Muscle of leg (tissue), 11 donors: ENCODE results near the gene UBE2Q2. TPM values are rescaled to one million over a fixed set of nuclear protein-coding genes. Genes with fewer than 3 reads are reported as not detected.

ENCODE experiments used
- DNase-seq: peaks from one replicate; pipeline ENCODE4 v3.0.0; 2013
- H3K27ac ChIP-seq: one replicate; pipeline ENCODE4 v1.5.1; 2013; ENCODE audit warnings: mild to moderate bottlenecking, low read length, control low read depth
- H3K27me3 ChIP-seq: one replicate; pipeline ENCODE4 v1.6.1; 2013; ENCODE audit warnings: low read length; ENCODE audit not compliant: control insufficient read depth, insufficient read depth
- H3K36me3 ChIP-seq: one replicate; pipeline ENCODE4 v1.6.1; 2013; ENCODE audit warnings: low read length; ENCODE audit not compliant: control insufficient read depth, insufficient read depth
- H3K4me1 ChIP-seq: one replicate; pipeline ENCODE4 v1.6.1; 2013; ENCODE audit warnings: low read length; ENCODE audit not compliant: control insufficient read depth, insufficient read depth
- H3K4me3 ChIP-seq: one replicate; pipeline ENCODE4 v1.5.1; 2013; ENCODE audit warnings: low read length, control low read depth
- H3K9me3 ChIP-seq: replicated peaks from 2 replicates; pipeline ENCODE4 v1.6.1; 2013; ENCODE audit warnings: low read depth, low read length; ENCODE audit not compliant: control insufficient read depth
- WGBS: methylation state at CpG from one replicate; pipeline ENCODE4 v1.1.5; 2013; ENCODE audit warnings: missing lambda C conversion rate; ENCODE audit not compliant: insufficient coverage; 5-methylcytosine and 5-hydroxymethylcytosine counted together
- polyA plus RNA-seq, 8 donors: library from polyadenylated mRNA; unstranded; fragments of 120-200 nt; gene quantifications; one replicate each; pipeline versions ENCODE4 v1.2.1 to v1.2.3, GENCODE V29; 2013; ENCODE audit warnings: inconsistent platforms in 1 of 8, low replicate concordance in 1 of 8; ENCODE audit not compliant: insufficient read length in 8 of 8, insufficient read depth in 1 of 8
- total RNA-seq: library from RNA; stranded (reverse); fragments of 120-200 nt; gene quantifications from one replicate; pipeline ENCODE4 v1.2.4, GENCODE V29; 2013

The UBE2Q2 gene
- total and polyA plus RNA-seq, 9 donors: 40.9 to 55.7 (median 45.8) TPM

GRCh38 chr15:75809986-75810750 lies 33.1 kb upstream of the UBE2Q2 start:
- Histone ChIP-seq H3K36me3 (no peaks in the 10 kb centered on the region), H3K27me3 (peaks cover 6% of the 10 kb centered on the region), H3K9me3 (no peaks in the 10 kb centered on the region), H3K4me3 (no peak overlapping the region), H3K27ac (no peak overlapping the region), H3K4me1 (no peaks in the 10 kb centered on the region)
- WGBS: 96% methylated on average over 3 of the region's 10 CpGs
- no peak for DNase-seq

GRCh38 chr15:75810874-75811498 lies 32.3 kb upstream of the UBE2Q2 start:
- Histone ChIP-seq H3K27ac (no peak overlapping the region), H3K9me3 (no peaks in the 10 kb centered on the region), H3K27me3 (peaks cover 6% of the 10 kb centered on the region), H3K4me3 (no peak overlapping the region), H3K36me3 (no peaks in the 10 kb centered on the region), H3K4me1 (no peaks in the 10 kb centered on the region)
- 100% methylated on average over 1 of the region's 2 CpGs for WGBS
- DNase-seq: no peak

GRCh38 chr15:75811626-75812025 lies 31.6 kb upstream of the UBE2Q2 start:
- Histone ChIP-seq H3K36me3 (no peaks in the 10 kb centered on the region), H3K27ac (no peak overlapping the region), H3K27me3 (peaks cover 4% of the 10 kb centered on the region), H3K4me1 (no peaks in the 10 kb centered on the region), H3K4me3 (no peak overlapping the region), H3K9me3 (no peaks in the 10 kb centered on the region)
- DNase-seq: no peak
- WGBS: 80% methylated on average over 1 of the region's 3 CpGs

- WGBS: 74% methylated on average over 5 of the region's 5 CpGs
- Histone ChIP-seq H3K36me3 (no peaks in the 10 kb centered on the region), H3K27me3 (peaks cover 6% of the 10 kb centered on the region), H3K4me1 (no peaks in the 10 kb centered on the region), H3K27ac (no peak overlapping the region), H3K4me3 (no peak overlapping the region), H3K9me3 (no peaks in the 10 kb centered on the region)
- no peak for DNase-seq
Measured at GRCh38 chr15:75814794-75815193, 28.5 kb upstream of the UBE2Q2 start.

GRCh38 chr15:75815811-75816719 lies 27.2 kb upstream of the UBE2Q2 start:
- H3K4me1 ChIP-seq: no peaks in the 10 kb centered on the region
- no CpG with 5 or more reads among the region's 3 CpGs for WGBS
- no peak overlapping the region for H3K4me3 ChIP-seq
- peaks cover 6% of the 10 kb centered on the region for H3K27me3 ChIP-seq
- H3K9me3 ChIP-seq: no peaks in the 10 kb centered on the region
- H3K36me3 ChIP-seq: no peaks in the 10 kb centered on the region
- DNase-seq: no peak
- no peak overlapping the region for H3K27ac ChIP-seq

GRCh38 chr15:75817138-75817935 lies 25.9 kb upstream of the UBE2Q2 start:
- peak; percentile 41 for DNase-seq
- peak overlapping the region; percentile 18 for H3K4me3 ChIP-seq
- no peaks in the 10 kb centered on the region for H3K4me1 ChIP-seq
- no peak overlapping the region for H3K27ac ChIP-seq
- no peaks in the 10 kb centered on the region for H3K9me3 ChIP-seq
- 30% methylated on average over 2 of the region's 6 CpGs for WGBS
- H3K36me3 ChIP-seq: no peaks in the 10 kb centered on the region
- peaks cover 4% of the 10 kb centered on the region for H3K27me3 ChIP-seq

GRCh38 chr15:75820206-75820605 lies 23.0 kb upstream of the UBE2Q2 start:
- Histone ChIP-seq H3K4me1 (no peaks in the 10 kb centered on the region), H3K4me3 (no peak overlapping the region), H3K9me3 (no peaks in the 10 kb centered on the region), H3K27me3 (peaks cover 2% of the 10 kb centered on the region), H3K36me3 (no peaks in the 10 kb centered on the region), H3K27ac (no peak overlapping the region)
- no peak for DNase-seq
- WGBS: 100% methylated on average over 1 of the region's 2 CpGs

GRCh38 chr15:75821786-75822345 lies 21.4 kb upstream of the UBE2Q2 start:
- DNase-seq: no peak
- no peak overlapping the region for H3K4me3 ChIP-seq
- 60% methylated on average over 1 of the region's 4 CpGs for WGBS

GRCh38 chr15:75822685-75823278 lies 20.5 kb upstream of the UBE2Q2 start:
- H3K27me3 ChIP-seq: peaks cover 6% of the 10 kb centered on the region
- H3K4me3 ChIP-seq: no peak overlapping the region
- no peak overlapping the region for H3K27ac ChIP-seq
- no peaks in the 10 kb centered on the region for H3K9me3 ChIP-seq
- 50% methylated on average over 2 of the region's 5 CpGs for WGBS
- DNase-seq: no peak
- H3K4me1 ChIP-seq: no peaks in the 10 kb centered on the region
- no peaks in the 10 kb centered on the region for H3K36me3 ChIP-seq

More at GRCh38 chr15:75821786-75822345, 21.4 kb upstream of the UBE2Q2 start:
- Histone ChIP-seq H3K27me3 (peaks cover 6% of the 10 kb centered on the region), H3K27ac (no peak overlapping the region), H3K4me1 (no peaks in the 10 kb centered on the region), H3K36me3 (no peaks in the 10 kb centered on the region), H3K9me3 (no peaks in the 10 kb centered on the region)
